K562 (cell line): ENCODE data around the gene MVD. TPM values are rescaled to one million over a fixed set of nuclear protein-coding genes. Genes with fewer than 3 reads are reported as not detected.

Experiments used
- ATAC-seq: fragments of 200-7000 bp; cut with Tn5 transposase; 3 replicates; pipeline ENCODE4 v1.9.1; 2020; ENCODE audit warnings: moderate library complexity
- BruUV-seq: library from RNA; stranded (reverse); fragments of 400-500 nt; replicated peaks from 2 replicates; lab custom pipeline; 2021; lab: Mats Ljungman, UMichigan
- CTCF ChIA-PET: fragments of 300-600 bp; formaldehyde crosslinking; extraction: SDS; loops from one replicate; lab custom pipeline; 2021; ENCODE audit warnings: low intra/inter-chr PET ratio; lab: Yijun Ruan, JAX
- POLR2A ChIA-PET: fragments of 300-600, 350-650 bp; sonication (Branson Sonifier 250); formaldehyde crosslinking; extraction: SDS; loops from one replicate; lab custom pipeline; 2021; ENCODE audit warnings: antibody characterized with exemption, inconsistent platforms; lab: Yijun Ruan, JAX
- DNase-seq, 4 experiments: peaks; one replicate each; pipeline versions ENCODE4 v3.0.0 to v3.0.0-alpha.2; 2011 to 2018; ENCODE audit warnings: low spot score in 3 of 4, mixed read lengths in 3 of 4; ENCODE audit errors: extremely low read depth in 1 of 4
- FAIRE-seq: peaks from 2 replicates; lab custom pipeline; 2011; peaks lifted over from hg19 to GRCh38; lab: Jason Lieb, UNC
- H2AFZ ChIP-seq: 2 replicates; pipeline ENCODE4 v1.6.0; 2011; ENCODE audit warnings: low read depth, low read length, control low read depth, inconsistent platforms
- H3K27ac ChIP-seq: fragments of 200-600 bp; 3 replicates; pipeline ENCODE4 v1.8.0; 2011; ENCODE audit warnings: low read depth, mild to moderate bottlenecking, control low read depth, inconsistent platforms, low read length, moderate library complexity, mixed read lengths; ENCODE audit errors: extremely low read depth
- H3K27me3 ChIP-seq, 2 experiments: fragments of 300-600 bp in 1 of 2; 2 replicates in 1 of 2; 3 replicates in 1 of 2; pipeline versions ENCODE4 v1.6.0 to v1.8.0; 2011; ENCODE audit warnings: inconsistent platforms in 2 of 2, low read length in 2 of 2, mild to moderate bottlenecking in 1 of 2, mixed read lengths in 1 of 2, moderate library complexity in 1 of 2; ENCODE audit not compliant: control insufficient read depth in 2 of 2, insufficient read depth in 2 of 2
- H3K36me3 ChIP-seq: fragments of 300-600 bp; 3 replicates; pipeline ENCODE4 v1.8.0; 2011; ENCODE audit warnings: mild to moderate bottlenecking, low read length, inconsistent platforms; ENCODE audit not compliant: control insufficient read depth, insufficient read depth
- H3K4me1 ChIP-seq, 2 experiments: fragments of 200-600 bp in 1 of 2; replicated peaks in 1 of 2; 2 replicates in 1 of 2; 3 replicates in 1 of 2; pipeline versions ENCODE4 v1.5.1 to v1.8.0; 2011; ENCODE audit warnings: inconsistent platforms in 2 of 2, low read length in 2 of 2, mild to moderate bottlenecking in 1 of 2, mixed read lengths in 1 of 2, moderate library complexity in 1 of 2; ENCODE audit not compliant: control insufficient read depth in 2 of 2, insufficient read depth in 2 of 2
- H3K4me2 ChIP-seq: 2 replicates; pipeline ENCODE4 v1.6.1; 2011; ENCODE audit warnings: low read length, control low read depth, inconsistent platforms, mixed read lengths; ENCODE audit not compliant: insufficient read depth
- H3K4me3 ChIP-seq: fragments of 200-600 bp; sonication (generic), shearing (Covaris generic); 2 replicates; pipeline ENCODE4 v1.5.1; 2016; ENCODE audit warnings: control low read depth, inconsistent platforms
- H3K79me2 ChIP-seq: fragments of 200-600 bp; 3 replicates; pipeline ENCODE4 v1.8.0; 2011; ENCODE audit warnings: low read length, inconsistent platforms; ENCODE audit not compliant: control insufficient read depth, insufficient read depth
- H3K9ac ChIP-seq, 2 experiments: 2 replicates each; pipeline versions ENCODE4 v1.6.0 to v1.6.1; 2011; ENCODE audit warnings: low read depth in 2 of 2, low read length in 2 of 2, control low read depth in 1 of 2, inconsistent platforms in 1 of 2, mild to moderate bottlenecking in 1 of 2, mixed read lengths in 1 of 2; ENCODE audit not compliant: insufficient read depth in 1 of 2
- H3K9me1 ChIP-seq: one replicate; pipeline ENCODE4 v1.6.0; 2011; ENCODE audit warnings: inconsistent platforms, mild to moderate bottlenecking, low read length, moderate library complexity; ENCODE audit not compliant: control insufficient read depth, insufficient read depth
- H3K9me3 ChIP-seq: replicated peaks from 2 replicates; pipeline ENCODE4 v1.5.1; 2011; ENCODE audit warnings: low read depth, low read length, inconsistent platforms; ENCODE audit not compliant: control insufficient read depth, insufficient read depth
- H4K20me1 ChIP-seq: replicated peaks from 2 replicates; pipeline ENCODE4 v1.6.1; 2011; ENCODE audit warnings: low read length, inconsistent platforms, mixed read lengths; ENCODE audit not compliant: control insufficient read depth, insufficient read depth
- CBFA2T2 ChIP-seq: fragments of 450-650 bp; conservative IDR thresholded peaks from 2 replicates; pipeline ENCODE4 v1.6.1; 2017; ENCODE audit warnings: mild to moderate bottlenecking
- DDX20 ChIP-seq: fragments of 450-650 bp; IDR thresholded peaks from 2 replicates; pipeline ENCODE4 v1.6.1; 2016; ENCODE audit warnings: missing genetic modification characterization, low read depth, mild to moderate bottlenecking, missing compliant biosample characterization, moderate library complexity
- GATA2 ChIP-seq: sonication (generic); formaldehyde crosslinking; IDR thresholded peaks from 2 replicates; pipeline ENCODE4 v1.4.0; 2020; ENCODE audit warnings: mild to moderate bottlenecking, missing genetic modification reagents
- POLR2G ChIP-seq: fragments of 200-400 bp; formaldehyde crosslinking; IDR thresholded peaks from 2 replicates; pipeline ENCODE4 v1.6.1; 2017; ENCODE audit warnings: low read depth, mild to moderate bottlenecking, antibody characterized with exemption, low read length, moderate library complexity
- ZBTB7A ChIP-seq: IDR thresholded peaks from 2 replicates; pipeline ENCODE4 v1.6.1; 2011; ENCODE audit warnings: low read depth, mild to moderate bottlenecking, low read length, moderate library complexity, borderline replicate concordance; ENCODE audit not compliant: control insufficient read depth
- ZEB2 ChIP-seq: fragments of 450-650 bp; IDR thresholded peaks from 2 replicates; pipeline ENCODE4 v1.6.1; 2016
- ZNF263 ChIP-seq: sonication (generic); formaldehyde crosslinking; IDR thresholded peaks from 2 replicates; pipeline ENCODE4 v1.8.0; 2022; ENCODE audit warnings: mild to moderate bottlenecking, missing genetic modification reagents, borderline replicate concordance
- ZNF77 ChIP-seq: fragments of 250-450 bp; sonication (Bioruptor Pico); IDR thresholded peaks from 2 replicates; pipeline ENCODE4 v1.5.0; 2020
- WGBS: fragments of 100-300 bp; shearing (Covaris generic); methylation state at CpG from one replicate; pipeline ENCODE4 v1.1.6; 2016; ENCODE audit warnings: low coverage, mixed read lengths; ENCODE audit not compliant: insufficient coverage; ENCODE audit errors: missing lambda C conversion rate; 5-methylcytosine and 5-hydroxymethylcytosine counted together
- in situ Hi-C: fragments of 300-500 bp; cut with MboI; formaldehyde crosslinking; loops from 4 replicates; pipeline ENCODE4 v1.15.0; 2018; ENCODE audit warnings: inconsistent platforms, mixed read lengths
- intact Hi-C: fragments of 100-400 bp; cut with micrococcal nuclease; formaldehyde crosslinking; loops from 2 replicates; pipeline ENCODE4 v1.14.2; 2022
- polyA plus RNA-seq, 8 experiments: library from polyadenylated mRNA; depleted of rRNA in 4 of 8; stranded (reverse) in 5 of 8; unstranded in 3 of 8; fragments of >200 nt; fragmentation: Nextera tagmentation in 2 of 8; fragmentation: Illumina TruSeq in 1 of 8; extraction: Ambion mirVana in 2 of 8; extraction: Trizol in 1 of 8; gene quantifications; 2 replicates each; pipeline versions ENCODE4 v1.2.1 to v1.2.3, GENCODE V29; 2011 to 2014; ENCODE audit warnings: inconsistent platforms in 1 of 8, missing spikeins in 1 of 8
- total RNA-seq, 7 experiments: library from RNA; depleted of rRNA in 6 of 7; stranded (reverse); fragments of >200 nt in 6 of 7; fragmentation: Illumina TruSeq in 2 of 7; extraction: Trizol in 2 of 7; gene quantifications; 2 replicates each; pipeline versions ENCODE4 v1.2.1 to v1.2.3, GENCODE V29; 2011 to 2021; ENCODE audit warnings: low replicate concordance in 1 of 7
- TF ChIP-seq, protein P1 (sequence below): fragments of 450-650 bp; IDR thresholded peaks from 2 replicates; pipeline ENCODE4 v1.6.1; 2016; ENCODE audit warnings: missing biosample characterization, missing genetic modification characterization
- TF ChIP-seq, protein P2 (sequence below): sonication (generic); formaldehyde crosslinking; IDR thresholded peaks from 2 replicates; pipeline ENCODE4 v1.8.1; 2023; ENCODE audit warnings: mild to moderate bottlenecking, missing genetic modification reagents
- TF ChIP-seq, protein P3 (sequence below): fragments of 250-450 bp; sonication (Bioruptor Pico); IDR thresholded peaks from 2 replicates; pipeline ENCODE4 v1.8.0; 2021; ENCODE audit warnings: moderate library complexity, mild to moderate bottlenecking, inconsistent platforms

MVD gene
- total and polyA plus RNA-seq, 9 of the 15 experiments (the other 6 are each of a cell fraction or from before 2014, with no cell fraction given), result 12.2 to 141 (median 45.3) TPM

DNA sequence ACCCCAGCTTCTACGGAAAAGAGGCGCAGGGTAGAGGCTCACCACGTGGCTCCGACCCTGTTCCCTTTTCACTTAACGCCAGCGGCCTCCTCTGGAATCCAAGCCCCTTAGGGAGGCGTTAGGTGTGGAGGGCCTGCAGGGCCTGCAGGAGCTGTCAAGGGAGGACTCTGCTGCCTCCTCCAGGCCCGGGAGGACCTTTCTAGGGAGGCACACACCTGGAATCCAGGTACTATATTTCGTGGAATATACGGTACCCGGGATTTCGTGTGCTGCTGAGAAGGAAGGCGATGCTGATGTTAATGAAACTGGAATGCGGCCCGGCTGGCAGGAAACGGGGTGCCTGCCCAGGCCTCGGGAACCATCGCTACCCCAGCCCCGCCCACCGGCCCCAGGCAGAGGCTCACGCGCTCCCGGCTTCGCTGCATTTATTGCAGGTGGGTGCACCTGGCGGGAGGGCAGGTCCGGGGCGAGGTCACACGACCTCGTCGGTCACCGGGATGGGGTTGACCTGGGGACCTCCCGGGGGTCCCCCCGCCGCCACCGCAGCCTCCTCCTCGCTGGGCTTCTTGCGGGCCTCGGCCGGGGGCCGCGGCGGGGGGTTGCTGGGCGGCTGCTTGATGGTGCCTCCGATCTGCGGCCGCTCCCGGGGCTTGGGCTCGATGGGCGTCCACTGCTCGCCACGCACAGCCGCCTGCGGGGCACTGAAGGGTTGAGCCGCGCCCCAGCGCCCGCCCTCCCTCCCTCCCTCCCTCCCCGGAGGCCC is 19.8 kb downstream of the MVD start:
- Histone ChIP-seq H3K9me3 (no peaks in the 10 kb centered on the region), H3K4me1 (peaks cover 0 to 85% of the 10 kb centered on the region in 2 experiments; a peak in 3 of 5 replicates), H3K4me2 (no peak overlapping the region), H3K4me3 (no peak overlapping the region), H3K9me1 (no peaks in the 10 kb centered on the region), H3K79me2 (0 out of 3 replicates have a peak, but pooled peaks cover 1% of the 10 kb centered on the region), H3K9ac (no peak overlapping the region), H2AFZ (no peak overlapping the region), H3K27me3 (peaks cover 13 to 18% of the 10 kb centered on the region in 2 experiments; a peak in 3 of 5 replicates), H3K27ac (no peak overlapping the region), H3K36me3 (peaks cover 26% of the 10 kb centered on the region; the same call in 1 of the 3 replicates), H4K20me1 (peaks cover 5% of the 10 kb centered on the region; the same call in 1 of the 2 replicates)
- ATAC-seq (no peak), DNase-seq (no peak), FAIRE-seq (no peak)
- in situ Hi-C loops, result no loop called here
- 89% methylated on average over 41 of the region's 58 CpGs for WGBS
- BruUV-seq, result no TSS peak
- intact Hi-C loops, result no loop called here
- ChIA-PET CTCF (no interaction called here), POLR2A (interaction anchor here (0.6 kb wide), 1 partner anchor 38 kb away, joined by 3 read pairs; no protein-coding TSS in a partner anchor)
- TF ChIP-seq ZNF263 (CRISPR knock-in tag) (peak; percentile 79), ZNF77 (CRISPR knock-in tag) (no peak), GATA2 (no peak), ZBTB7A (0 out of 2 replicates have a peak, but pooled peaks have one; percentile 13), DDX20 (tag) (no peak), CBFA2T2 (no peak), POLR2G (peak; percentile 6; the same call in 1 of the 2 replicates), ZEB2 (0 out of 2 replicates have a peak, but pooled peaks have one; percentile 31)
- TF ChIP-seq, protein P1, sequence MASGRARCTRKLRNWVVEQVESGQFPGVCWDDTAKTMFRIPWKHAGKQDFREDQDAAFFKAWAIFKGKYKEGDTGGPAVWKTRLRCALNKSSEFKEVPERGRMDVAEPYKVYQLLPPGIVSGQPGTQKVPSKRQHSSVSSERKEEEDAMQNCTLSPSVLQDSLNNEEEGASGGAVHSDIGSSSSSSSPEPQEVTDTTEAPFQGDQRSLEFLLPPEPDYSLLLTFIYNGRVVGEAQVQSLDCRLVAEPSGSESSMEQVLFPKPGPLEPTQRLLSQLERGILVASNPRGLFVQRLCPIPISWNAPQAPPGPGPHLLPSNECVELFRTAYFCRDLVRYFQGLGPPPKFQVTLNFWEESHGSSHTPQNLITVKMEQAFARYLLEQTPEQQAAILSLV, result no peak
- TF ChIP-seq, protein P2, sequence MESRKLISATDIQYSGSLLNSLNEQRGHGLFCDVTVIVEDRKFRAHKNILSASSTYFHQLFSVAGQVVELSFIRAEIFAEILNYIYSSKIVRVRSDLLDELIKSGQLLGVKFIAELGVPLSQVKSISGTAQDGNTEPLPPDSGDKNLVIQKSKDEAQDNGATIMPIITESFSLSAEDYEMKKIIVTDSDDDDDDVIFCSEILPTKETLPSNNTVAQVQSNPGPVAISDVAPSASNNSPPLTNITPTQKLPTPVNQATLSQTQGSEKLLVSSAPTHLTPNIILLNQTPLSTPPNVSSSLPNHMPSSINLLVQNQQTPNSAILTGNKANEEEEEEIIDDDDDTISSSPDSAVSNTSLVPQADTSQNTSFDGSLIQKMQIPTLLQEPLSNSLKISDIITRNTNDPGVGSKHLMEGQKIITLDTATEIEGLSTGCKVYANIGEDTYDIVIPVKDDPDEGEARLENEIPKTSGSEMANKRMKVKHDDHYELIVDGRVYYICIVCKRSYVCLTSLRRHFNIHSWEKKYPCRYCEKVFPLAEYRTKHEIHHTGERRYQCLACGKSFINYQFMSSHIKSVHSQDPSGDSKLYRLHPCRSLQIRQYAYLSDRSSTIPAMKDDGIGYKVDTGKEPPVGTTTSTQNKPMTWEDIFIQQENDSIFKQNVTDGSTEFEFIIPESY (CRISPR knock-in tag), result peak; percentile 49
- TF ChIP-seq, protein P3, sequence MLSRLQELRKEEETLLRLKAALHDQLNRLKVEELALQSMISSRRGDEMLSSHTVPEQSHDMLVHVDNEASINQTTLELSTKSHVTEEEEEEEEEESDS (CRISPR knock-in tag), result no peak
